HUES6 (cell line): ENCODE data around the gene PLEKHJ1.

Experiments used
- H3K27ac ChIP-seq: 2 replicates; pipeline ENCODE4 v1.7.0; 2013; ENCODE audit warnings: low read depth, mild to moderate bottlenecking, low read length, inconsistent platforms
- H3K27me3 ChIP-seq: 2 replicates; pipeline ENCODE4 v1.6.1; 2013; ENCODE audit warnings: low read length; ENCODE audit not compliant: control insufficient read depth, insufficient read depth
- H3K36me3 ChIP-seq: 2 replicates; pipeline ENCODE4 v1.6.1; 2013; ENCODE audit warnings: low read length; ENCODE audit not compliant: control insufficient read depth, insufficient read depth
- H3K4me1 ChIP-seq: 2 replicates; pipeline ENCODE4 v1.6.1; 2013; ENCODE audit warnings: low read length; ENCODE audit not compliant: control insufficient read depth, insufficient read depth
- H3K4me3 ChIP-seq: 2 replicates; pipeline ENCODE4 v1.5.1; 2013; ENCODE audit warnings: low read depth, low read length
- H3K9ac ChIP-seq: one replicate; pipeline ENCODE4 v1.6.1; 2013; ENCODE audit warnings: mild to moderate bottlenecking, low read length
- H3K9me3 ChIP-seq: 2 replicates; pipeline ENCODE4 v1.6.1; 2013; ENCODE audit warnings: low read depth, low read length; ENCODE audit not compliant: control insufficient read depth, insufficient read depth

PLEKHJ1 gene

DNA sequence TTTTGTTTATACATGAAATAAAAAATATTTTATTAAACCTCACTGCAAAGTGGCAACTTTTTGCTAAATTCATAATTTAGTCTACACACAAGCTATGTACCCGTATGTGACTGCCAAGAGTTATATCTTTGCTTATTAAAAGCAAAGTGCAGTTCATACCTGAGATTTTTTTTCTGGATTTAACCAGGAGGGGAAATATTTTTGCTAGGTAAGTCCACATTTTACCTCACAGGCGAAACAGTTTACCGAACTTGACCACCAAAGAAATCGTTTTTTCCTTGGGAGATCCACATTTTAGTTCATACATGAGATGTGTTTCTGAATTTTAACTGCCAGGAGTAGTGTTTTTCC, 32.3 kb upstream of the PLEKHJ1 start:
- H3K27me3 ChIP-seq = no peaks in the 10 kb centered on the region
- H3K9me3 ChIP-seq = no peaks in the 10 kb centered on the region
- H3K27ac ChIP-seq = peak overlapping the region; percentile 62; the same call in 1 of the 2 replicates
- H3K4me1 ChIP-seq = peaks cover 13% of the 10 kb centered on the region
- H3K9ac ChIP-seq = no peak overlapping the region
- H3K4me3 ChIP-seq = peak overlapping the region; percentile 87
- peaks cover 19% of the 10 kb centered on the region for H3K36me3 ChIP-seq

DNA sequence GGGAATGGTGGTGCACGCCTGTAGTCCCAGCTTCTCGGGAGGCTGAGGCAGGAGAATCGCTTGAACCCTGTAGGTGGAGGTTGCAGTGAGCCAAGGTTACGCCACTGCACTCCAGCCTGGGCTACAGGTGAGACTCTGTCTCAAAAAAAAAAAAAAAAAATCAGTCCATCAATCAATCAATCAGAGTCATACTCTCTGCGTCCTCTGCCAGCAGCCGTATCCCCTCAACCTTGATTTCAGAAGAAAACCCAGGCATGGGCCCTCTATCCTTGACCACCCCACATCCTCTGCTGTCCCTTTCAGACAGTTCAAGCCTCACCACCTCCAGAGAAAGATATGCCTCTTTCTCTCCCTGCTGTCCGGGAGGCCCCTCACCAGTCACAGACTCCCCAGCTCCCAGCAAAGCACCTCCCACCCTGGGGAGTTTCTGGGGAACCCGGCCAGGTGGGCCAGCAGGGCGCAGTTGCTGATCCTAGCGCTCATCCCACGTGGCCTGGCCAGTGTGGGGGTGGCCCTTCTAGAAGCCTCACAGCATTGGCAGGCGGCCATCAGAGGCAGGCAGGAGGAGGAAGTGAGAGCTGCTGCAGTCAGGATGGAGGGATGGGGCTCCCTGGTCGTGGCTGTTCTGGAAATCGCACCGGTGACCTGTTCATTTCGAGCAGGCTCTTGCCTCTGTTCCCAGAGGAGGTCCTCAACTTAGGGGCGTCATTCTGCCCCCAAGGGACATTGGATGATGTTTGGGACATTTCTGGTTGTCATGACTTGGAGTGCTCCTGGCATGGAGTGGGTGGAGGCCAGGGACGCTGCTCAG, 30.3 kb upstream of the PLEKHJ1 start:
- Histone ChIP-seq H3K4me3 (no peak overlapping the region), H3K27ac (no peak overlapping the region), H3K9me3 (no peaks in the 10 kb centered on the region), H3K36me3 (peaks cover 6% of the 10 kb centered on the region), H3K9ac (no peak overlapping the region), H3K27me3 (no peaks in the 10 kb centered on the region), H3K4me1 (peaks cover 1% of the 10 kb centered on the region; the same call in 1 of the 2 replicates)

DNA sequence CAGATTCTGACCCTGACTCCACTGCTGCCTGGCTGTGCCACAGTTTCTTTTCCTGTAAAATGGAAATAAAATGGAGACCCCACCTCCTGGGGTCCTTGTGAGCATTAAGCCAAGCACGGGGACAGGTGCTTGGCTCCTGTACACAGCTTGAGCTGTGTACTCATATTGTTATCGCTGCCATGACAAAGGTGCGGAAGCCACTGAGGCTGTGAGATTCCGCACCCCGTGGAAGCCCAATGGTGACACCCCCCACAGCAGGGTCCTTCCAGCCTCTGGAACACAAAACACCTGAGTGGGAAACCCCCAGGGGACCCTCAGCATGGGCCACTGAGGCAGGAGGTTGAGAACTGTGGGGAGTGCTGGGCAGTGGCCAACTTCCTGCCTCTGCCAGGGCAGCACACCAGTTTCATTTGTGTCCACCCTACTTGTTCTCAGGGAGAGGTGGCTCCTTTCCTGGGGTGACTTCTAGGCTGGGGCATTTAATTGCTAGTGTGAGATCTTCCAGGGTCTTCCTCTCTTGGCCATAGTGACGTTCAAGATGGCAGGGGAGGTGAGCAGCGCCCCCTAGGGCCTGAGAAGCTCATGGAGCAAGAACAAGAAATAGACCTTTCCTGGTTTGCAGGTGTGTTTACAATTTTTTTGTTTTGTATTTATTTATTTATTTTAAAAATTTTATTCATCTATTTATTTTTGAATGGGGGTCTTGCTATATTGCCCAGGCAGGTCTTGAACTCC, 25.5 kb upstream of the PLEKHJ1 start:
- no peak overlapping the region for H3K27ac ChIP-seq
- no peaks in the 10 kb centered on the region for H3K9me3 ChIP-seq
- no peak overlapping the region for H3K4me3 ChIP-seq
- no peak overlapping the region for H3K9ac ChIP-seq
- H3K36me3 ChIP-seq = no peaks in the 10 kb centered on the region
- H3K27me3 ChIP-seq = no peaks in the 10 kb centered on the region
- H3K4me1 ChIP-seq = no peaks in the 10 kb centered on the region

DNA sequence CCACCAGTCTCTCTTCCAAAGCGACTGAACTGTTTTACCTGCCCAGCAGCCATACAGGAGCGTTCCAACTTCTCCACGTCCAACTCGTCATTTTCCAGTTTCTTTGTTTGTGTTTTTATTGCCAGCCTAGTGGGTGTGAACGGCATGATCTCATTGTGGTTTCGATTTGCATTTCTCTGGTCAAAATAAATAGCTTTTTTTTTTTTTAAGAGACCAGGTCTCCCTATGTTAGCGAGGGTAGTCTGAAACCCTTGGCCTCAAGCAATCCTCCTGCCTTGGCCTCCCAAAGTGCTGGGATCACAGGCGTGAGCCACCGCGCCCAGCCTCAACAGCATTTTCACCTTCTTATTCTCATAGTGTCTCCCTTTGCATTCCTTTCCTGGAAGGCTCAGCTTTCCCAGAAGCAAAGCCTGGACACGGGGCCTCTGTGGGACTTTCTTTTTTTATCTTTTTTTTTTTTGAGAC, 24.2 kb upstream of the PLEKHJ1 start:
- Histone ChIP-seq H3K9ac (no peak overlapping the region), H3K4me1 (no peaks in the 10 kb centered on the region), H3K27ac (no peak overlapping the region), H3K9me3 (no peaks in the 10 kb centered on the region), H3K36me3 (no peaks in the 10 kb centered on the region), H3K4me3 (no peak overlapping the region), H3K27me3 (no peaks in the 10 kb centered on the region)

DNA sequence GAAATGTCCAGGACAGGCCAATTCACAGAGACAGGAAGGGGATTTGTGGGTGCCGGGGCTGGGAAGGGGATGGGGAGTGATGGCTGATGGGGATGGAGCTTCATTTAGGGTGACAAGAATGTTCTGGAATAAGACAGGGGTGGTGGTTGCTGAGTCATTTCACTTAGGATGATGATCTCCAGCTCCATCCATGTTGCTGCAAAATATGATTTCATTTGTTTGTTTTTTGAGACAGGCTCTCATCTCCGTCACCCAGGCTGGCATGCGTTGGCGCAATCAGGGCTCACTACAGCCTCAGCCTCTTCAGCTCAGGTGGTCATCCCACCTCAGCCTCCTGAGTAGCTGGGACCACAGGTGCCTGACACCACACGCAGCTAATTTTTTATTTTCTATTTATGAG, 23.2 kb upstream of the PLEKHJ1 start:
- Histone ChIP-seq H3K27ac (no peak overlapping the region), H3K9ac (no peak overlapping the region), H3K9me3 (no peaks in the 10 kb centered on the region), H3K4me3 (no peak overlapping the region), H3K27me3 (no peaks in the 10 kb centered on the region), H3K4me1 (no peaks in the 10 kb centered on the region), H3K36me3 (no peaks in the 10 kb centered on the region)

DNA sequence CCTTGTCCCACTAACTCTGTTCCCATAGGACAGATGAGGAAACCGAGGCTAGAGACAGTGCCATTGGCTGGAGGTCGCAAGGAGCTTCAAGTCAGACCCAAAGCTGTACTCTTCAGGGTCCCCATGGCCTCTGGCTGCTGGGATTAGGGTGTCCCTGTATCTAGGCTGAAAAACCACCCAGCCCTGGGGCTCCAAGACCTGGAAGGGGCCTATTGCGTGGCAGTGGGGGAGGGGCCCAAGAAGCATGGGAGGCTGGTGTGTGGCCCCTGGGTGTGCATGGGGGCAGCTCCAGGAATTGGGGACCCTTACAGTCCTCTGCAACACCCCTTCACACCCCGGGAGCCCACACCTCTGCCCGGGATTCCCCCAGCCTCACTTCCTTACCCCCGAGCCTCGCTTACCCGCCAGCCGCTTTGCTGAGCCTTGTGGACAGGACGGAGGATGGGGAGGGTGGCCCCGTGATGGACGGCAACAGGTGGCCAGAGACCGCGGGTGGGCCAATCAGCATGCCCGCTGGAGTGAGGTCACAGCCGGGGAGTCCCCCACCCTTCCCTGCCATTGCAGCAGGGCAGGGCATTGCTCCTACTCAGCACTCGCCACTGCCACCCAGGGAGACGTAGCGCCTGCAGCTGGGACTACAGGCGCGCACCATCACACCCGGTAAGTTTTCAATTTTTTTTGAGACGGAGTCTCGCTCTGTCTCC, 20.0 kb upstream of the PLEKHJ1 start, which contains the start of gene JSRP1:
Gene JSRP1 (minus strand): TSS at position 436 of the 704 bp plus-strand sequence. CDS start 1,103 bp downstream, outside the sequence.
- no peaks in the 10 kb centered on the region for H3K9me3 ChIP-seq
- no peak within 1 kb of the TSS for H3K4me3 ChIP-seq
- no peaks in the 10 kb centered on the region; the same call in 1 of the 2 replicates for H3K36me3 ChIP-seq
- no peak within 1 kb of the TSS for H3K9ac ChIP-seq
- H3K27me3 ChIP-seq = peaks cover 28% of the 10 kb centered on the region
- no peak within 1 kb of the TSS for H3K27ac ChIP-seq
- no peaks in the 10 kb centered on the region; the same call in 1 of the 2 replicates for H3K4me1 ChIP-seq

DNA sequence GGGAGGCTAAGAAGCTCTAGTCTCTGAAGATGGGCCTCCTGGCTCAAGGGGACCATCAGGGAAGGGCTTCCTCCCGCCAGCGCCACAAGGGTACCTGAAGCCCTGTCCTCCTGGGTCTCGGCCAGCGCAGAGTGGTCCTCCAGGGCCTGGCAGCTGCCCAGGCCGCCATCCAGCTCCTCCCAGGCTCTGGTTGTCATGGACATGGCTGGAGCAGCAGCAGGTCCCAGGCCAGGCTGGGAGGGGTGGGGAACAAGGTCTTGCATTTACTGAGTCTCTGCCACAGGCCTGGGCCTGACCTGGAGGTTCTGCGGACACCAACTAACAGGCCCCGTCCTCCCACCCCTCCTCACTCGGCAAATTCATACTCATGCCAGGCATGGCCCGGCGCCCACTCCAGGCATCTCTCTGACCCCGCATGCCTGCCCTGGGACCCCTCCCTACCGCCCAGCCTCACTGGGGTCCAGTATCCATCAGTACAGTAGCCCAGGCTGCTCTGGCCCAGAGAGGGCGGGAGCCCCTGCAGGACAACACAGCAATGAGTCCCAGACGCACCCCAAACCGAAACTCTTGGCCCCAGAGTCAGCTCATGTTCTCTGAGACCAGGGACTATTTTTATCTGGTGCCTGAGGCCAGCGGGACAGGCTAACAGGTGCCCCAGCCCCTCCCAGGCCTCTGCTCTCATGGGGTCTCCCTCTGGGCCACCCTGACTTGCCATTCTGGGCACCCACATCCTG, 19.1 kb upstream of the PLEKHJ1 start:
- Histone ChIP-seq H3K27me3 (peaks cover 28% of the 10 kb centered on the region), H3K4me3 (no peak overlapping the region), H3K27ac (no peak overlapping the region), H3K36me3 (no peaks in the 10 kb centered on the region; the same call in 1 of the 2 replicates), H3K9me3 (no peaks in the 10 kb centered on the region), H3K4me1 (no peaks in the 10 kb centered on the region; the same call in 1 of the 2 replicates), H3K9ac (no peak overlapping the region)

DNA sequence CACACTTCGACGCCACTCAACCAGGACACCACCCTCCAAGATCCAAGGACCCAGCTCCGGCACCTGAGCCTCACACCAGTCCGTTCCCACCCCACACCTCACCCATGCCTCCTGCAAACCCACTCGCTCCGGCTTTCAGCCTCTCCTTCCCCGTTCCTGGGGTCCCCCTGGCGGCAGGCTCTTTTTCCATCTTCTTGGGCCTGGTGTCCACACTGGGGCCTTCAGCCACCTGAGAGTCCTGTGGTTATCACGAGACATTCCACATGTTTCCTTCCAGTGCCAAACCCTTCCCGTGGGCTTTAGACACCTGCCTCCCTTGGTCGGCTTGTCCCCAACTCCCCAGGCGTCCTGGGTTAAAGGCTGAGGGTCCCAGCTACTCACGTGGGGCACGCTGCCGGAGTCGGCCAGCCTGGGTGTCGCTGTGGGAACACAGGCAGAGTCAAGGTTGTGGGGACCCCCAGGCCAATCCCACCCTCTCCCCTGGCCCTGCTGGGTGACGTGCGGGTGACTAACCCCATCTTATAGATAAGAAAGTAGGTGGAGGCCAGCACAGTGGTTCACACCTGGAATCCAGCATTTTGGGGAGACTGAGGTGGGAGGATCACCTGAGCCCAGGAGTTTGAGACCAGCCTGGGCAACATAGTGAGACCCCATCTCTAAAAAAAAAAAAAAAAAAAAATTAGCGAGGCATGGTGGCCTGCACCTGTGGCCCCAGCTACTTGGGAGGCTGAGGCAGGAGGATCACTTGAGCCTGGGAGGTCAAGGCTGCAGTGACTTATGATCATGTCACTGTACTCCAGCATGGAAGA, 18.1 kb upstream of the PLEKHJ1 start:
- no peak overlapping the region for H3K9ac ChIP-seq
- no peaks in the 10 kb centered on the region for H3K9me3 ChIP-seq
- peaks cover 28% of the 10 kb centered on the region for H3K27me3 ChIP-seq
- H3K4me3 ChIP-seq = peak overlapping the region; percentile 58
- no peak overlapping the region for H3K27ac ChIP-seq
- no peaks in the 10 kb centered on the region; the same call in 1 of the 2 replicates for H3K4me1 ChIP-seq
- no peaks in the 10 kb centered on the region; the same call in 1 of the 2 replicates for H3K36me3 ChIP-seq

DNA sequence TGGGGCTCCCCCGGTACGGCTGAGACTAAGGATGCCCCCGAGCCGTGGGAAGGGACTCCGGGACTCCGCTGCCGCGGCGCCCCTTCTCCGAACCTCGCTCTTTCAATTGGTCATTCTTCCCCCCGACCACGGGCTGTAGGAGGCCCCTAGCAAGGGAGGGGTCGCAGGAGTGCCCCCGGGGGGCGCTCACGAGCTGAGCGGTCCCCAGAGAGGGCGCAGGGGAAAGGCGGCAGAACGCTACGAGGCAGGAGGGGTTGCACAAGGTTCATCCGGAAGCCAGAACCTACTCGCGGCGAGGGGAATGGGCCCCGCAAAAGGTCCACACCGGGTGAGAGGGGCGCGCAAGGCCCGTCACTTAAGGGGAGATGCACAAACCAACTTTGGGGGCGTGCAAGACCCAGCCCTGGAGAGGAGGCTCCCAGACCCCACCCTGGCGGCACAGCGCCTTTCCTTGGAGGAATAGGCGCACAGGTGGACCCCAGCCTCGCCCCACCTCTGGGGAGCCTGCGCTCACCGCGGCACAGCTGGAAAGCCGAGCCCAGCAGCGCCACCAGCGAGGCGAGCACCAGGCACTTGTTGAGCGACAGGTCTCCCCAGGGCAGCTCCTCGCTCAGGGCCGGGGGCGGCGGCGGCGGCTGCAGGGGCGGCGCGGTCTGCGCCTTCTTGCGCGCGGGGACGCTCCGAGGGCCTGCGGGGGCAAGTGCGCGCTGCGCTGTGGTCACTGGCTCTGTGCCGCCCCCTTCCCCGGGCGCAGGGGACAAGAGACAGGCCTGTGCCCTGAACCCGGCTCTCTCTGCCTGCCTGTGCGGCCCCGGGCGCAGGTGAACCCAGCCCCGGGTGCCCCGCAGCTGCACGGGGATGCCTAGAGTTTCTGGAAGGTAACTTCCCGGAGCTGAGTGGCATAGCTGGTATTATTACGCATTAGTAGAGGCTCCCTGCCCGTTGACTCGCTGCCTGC, 17.3 kb upstream of the PLEKHJ1 start:
- Histone ChIP-seq H3K36me3 (peaks cover 2% of the 10 kb centered on the region; the same call in 1 of the 2 replicates), H3K9ac (peak overlapping the region; percentile 29), H3K4me3 (peak overlapping the region; percentile 58), H3K9me3 (no peaks in the 10 kb centered on the region), H3K27me3 (peaks cover 28% of the 10 kb centered on the region), H3K4me1 (no peaks in the 10 kb centered on the region; the same call in 1 of the 2 replicates), H3K27ac (no peak overlapping the region)
